ENCODE results near the gene FBXL12.

GRCh38 chr19:9836021-9836420 lies 17.1 kb upstream of the FBXL12 start:
- TF ChIP-seq POLR2A (IDR thresholded peaks at IDR 0.05) (no peak), CTCF (IDR thresholded peaks at IDR 0.05) (no peak), EP300 (IDR thresholded peaks at IDR 0.05) (no peak)
